D721Med (cell line): Measurements from ENCODE around the gene STAT3.

Experiments used
- DNase-seq: peaks from one replicate; pipeline ENCODE4 v3.0.0; 2011; ENCODE audit warnings: low spot score; ENCODE audit not compliant: insufficient read length
- FAIRE-seq: peaks from 2 replicates; lab custom pipeline; 2011; peaks lifted over from hg19 to GRCh38; lab: Jason Lieb, UNC
- TF ChIP-seq, protein P1 (sequence below): IDR thresholded peaks from 2 replicates; pipeline ENCODE4 v1.5.1; 2012; ENCODE audit warnings: mild to moderate bottlenecking, control low read depth; ENCODE audit not compliant: insufficient read depth; ENCODE audit errors: missing control alignments

Gene STAT3

GRCh38 chr17:42275527-42276358 lies 112.5 kb downstream of the STAT3 start:
- DNase-seq: no peak
- no peak for FAIRE-seq
- TF ChIP-seq, protein P1, sequence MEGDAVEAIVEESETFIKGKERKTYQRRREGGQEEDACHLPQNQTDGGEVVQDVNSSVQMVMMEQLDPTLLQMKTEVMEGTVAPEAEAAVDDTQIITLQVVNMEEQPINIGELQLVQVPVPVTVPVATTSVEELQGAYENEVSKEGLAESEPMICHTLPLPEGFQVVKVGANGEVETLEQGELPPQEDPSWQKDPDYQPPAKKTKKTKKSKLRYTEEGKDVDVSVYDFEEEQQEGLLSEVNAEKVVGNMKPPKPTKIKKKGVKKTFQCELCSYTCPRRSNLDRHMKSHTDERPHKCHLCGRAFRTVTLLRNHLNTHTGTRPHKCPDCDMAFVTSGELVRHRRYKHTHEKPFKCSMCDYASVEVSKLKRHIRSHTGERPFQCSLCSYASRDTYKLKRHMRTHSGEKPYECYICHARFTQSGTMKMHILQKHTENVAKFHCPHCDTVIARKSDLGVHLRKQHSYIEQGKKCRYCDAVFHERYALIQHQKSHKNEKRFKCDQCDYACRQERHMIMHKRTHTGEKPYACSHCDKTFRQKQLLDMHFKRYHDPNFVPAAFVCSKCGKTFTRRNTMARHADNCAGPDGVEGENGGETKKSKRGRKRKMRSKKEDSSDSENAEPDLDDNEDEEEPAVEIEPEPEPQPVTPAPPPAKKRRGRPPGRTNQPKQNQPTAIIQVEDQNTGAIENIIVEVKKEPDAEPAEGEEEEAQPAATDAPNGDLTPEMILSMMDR: no peak

GRCh38 chr17:42274812-42275526 lies 113.3 kb downstream of the STAT3 start:
- DNase-seq (no peak), FAIRE-seq (no peak)
- TF ChIP-seq, protein P1: no peak

DNA sequence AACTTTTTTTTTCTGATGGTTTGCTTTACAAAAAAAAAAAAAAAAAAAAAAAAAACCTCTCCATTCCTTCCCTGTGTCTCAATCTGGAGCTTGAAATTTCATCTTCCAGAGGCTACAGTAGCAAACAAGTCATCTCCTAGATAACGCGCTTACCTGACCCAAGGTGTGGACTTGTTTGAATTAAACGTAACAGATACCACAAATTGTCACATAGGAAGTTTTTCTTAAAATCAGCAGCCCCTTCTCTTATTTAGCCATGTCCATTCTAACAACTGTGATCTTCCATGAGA lies 114.0 kb downstream of the STAT3 start:
- TF ChIP-seq, protein P1: no peak
- DNase-seq (no peak), FAIRE-seq (no peak)

DNA sequence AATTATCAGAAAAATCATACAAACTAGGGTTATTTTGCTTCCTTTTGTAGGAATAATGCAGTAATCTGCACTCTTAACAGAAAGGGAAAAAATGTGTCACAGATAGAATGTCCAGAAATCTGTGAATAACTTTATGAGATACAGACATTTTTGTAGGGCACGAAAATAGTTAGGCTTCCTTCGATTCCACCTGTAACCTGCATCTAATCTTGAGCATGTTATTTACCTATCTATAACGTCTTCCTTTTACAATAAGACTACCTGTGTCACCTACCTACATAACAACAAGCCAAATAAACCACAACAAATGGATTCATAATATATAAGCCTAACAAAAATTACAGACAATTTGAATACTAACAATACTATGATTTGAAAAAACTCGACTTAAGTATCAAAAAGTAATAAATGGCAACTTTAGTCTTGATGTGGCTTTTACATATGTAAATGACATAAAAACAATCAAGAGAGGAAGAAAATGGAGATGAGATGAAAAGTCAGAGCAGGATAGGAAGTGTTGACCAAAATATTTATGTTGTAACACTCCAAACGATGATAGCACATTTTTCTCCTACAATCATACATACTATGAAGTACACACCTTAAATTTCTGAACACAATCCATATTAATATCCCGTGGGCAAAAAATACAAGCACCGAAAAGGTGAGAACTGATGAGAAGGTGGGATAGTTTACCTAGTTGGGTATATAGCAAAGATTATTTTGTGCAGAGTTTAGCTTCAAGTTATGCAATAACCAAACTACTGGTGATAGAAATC lies 114.6 kb downstream of the STAT3 start:
- TF ChIP-seq, protein P1: no peak
- DNase-seq: no peak
- no peak for FAIRE-seq

- DNase-seq: no peak
- TF ChIP-seq, protein P1: no peak
- no peak for FAIRE-seq
Observed at GRCh38 chr17:42272162-42272907, 115.9 kb downstream of the STAT3 start.

GRCh38 chr17:42271779-42272035 lies 116.5 kb downstream of the STAT3 start:
- TF ChIP-seq, protein P1: no peak
- DNase-seq (no peak), FAIRE-seq (no peak)
